GM19099 (cell line): ENCODE measurements around the gene SAMD14.

ENCODE experiments used
- POLR2A ChIP-seq: IDR thresholded peaks from 3 replicates; pipeline ENCODE4 v1.6.1; 2011; ENCODE audit warnings: low read depth; ENCODE audit not compliant: insufficient read length; ENCODE audit errors: extremely low read depth

SAMD14 gene

GRCh38 chr17:50169121-50169764, 39.3 kb upstream of the SAMD14 start:
- no peak for TF ChIP-seq POLR2A

DNA sequence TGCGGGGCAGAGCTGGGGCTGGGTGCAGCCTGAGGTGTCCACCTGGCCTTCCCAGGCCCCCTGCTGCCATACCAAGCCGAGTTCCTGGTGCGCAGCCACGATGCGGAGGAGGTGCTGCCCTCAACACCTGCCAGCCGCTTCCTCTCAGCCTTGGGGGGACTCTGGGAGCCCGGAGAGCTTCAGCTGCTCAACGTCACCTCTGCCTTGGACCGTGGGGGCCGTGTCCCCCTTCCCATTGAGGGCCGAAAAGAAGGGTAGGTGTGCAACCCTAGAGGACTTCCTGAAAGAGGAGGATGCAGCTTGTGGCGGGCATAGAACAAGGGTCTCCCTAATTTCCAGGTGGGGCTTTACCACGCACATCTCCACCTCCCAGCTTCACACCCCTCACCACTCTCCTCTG, 38.4 kb upstream of the SAMD14 start:
- no peak for TF ChIP-seq POLR2A

- no peak for TF ChIP-seq POLR2A
These were observed 37.4 kb upstream of the SAMD14 start for GRCh38 chr17:50167371-50167770.

DNA sequence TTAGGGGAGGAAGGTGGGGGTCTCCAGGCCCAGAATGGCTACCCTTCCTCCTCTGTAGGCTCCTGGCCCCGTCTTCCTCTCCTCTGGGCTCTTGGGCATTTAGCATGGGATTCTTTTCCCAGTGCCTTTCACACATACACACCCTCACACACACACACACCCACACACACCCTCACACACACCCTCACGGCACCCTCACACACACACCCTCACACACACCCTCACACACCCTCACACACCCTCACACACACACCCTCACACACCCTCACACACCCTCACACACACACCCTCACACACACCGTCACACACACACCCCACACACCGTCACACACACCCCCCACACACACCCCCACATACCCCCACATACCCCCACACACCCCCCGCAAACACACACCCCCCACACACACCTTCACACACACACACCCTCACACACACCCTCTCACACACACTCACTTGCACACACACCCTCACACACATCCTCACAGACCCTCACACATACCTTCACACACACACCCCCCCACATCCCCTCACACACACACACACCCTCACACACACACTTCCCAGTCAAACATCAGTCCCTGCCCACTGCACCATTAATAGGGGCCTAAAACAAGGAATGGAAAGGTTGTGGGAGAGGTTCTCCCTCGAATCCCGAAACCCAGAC, 36.7 kb upstream of the SAMD14 start:
- TF ChIP-seq POLR2A: no peak

DNA sequence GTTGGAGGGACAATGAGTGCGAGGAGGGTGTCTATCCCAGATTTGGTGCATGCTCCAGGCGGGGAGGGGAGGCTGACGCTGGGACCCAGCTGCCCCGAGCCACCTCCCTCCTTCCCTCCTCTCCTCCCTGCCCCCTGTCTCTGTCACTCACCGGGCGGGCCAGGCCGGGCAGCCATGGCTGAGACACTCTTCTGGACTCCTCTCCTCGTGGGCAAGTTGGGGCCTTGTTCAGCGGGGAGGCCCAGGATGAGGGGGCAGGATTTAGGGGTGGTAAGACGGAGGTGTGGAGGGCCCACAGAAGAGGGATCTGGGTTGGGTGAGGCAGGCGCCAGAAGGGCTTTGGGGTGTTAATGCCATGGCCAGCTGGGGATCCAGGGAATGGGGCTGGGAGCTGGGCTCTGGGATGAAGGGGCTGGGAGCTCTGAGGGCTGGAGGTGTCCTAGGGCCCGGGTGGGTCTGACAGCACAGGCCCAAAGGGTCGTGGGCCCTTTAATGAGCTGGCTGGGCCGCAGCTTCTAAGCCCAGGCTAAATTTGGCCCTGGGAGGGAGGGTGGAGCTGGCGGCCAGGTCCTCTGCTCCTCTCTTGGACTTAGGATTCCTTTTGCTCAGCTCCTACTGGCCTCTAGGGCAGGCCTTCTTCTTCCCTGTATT, 36.0 kb upstream of the SAMD14 start, which contains the start of gene SGCA:
Gene SGCA, plus strand, starts transcription at position 139 of the 651 bp plus-strand sequence. Its CDS starts 36 bp downstream, at position 175.
- no peak for TF ChIP-seq POLR2A

DNA sequence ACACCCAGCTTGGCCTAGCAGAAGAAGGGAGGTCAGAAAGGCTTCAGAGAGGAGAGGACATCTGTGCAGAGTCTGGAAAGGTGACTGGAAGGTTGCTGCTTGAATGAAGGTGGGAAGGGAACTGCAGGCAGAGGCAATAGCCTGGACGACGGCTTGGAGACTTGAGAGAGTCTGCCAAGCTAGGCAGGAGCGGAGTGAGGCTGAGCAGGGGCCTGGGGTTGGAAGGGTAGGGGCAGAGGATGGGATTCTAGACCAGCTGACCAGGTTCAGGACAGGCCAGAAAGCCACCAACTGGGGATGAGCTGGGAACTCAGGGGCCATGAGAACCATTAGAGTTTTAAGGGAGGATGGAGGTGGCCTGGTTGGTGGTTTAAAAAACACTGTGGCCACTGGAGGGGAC, 35.5 kb upstream of the SAMD14 start:
- TF ChIP-seq POLR2A: no peak

DNA sequence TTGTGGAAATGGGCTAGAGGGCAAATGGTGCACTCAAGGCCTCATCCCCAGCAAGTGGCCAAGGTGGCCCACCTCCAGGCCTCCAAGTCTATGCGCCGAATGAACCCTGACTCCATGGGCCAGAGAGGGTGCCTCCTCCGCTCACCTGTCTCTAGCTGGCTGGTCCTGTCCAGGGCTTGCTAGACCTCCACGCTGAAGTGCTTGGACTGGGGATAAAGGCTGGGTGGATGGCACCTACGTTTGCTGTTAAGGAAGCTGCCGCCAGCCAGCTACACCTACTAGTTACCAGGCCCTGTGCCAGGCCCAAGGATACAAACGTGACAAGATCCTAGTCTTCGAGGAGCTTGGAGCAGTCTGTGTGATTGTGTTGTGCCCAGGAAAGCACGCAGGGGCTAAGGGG, 35.1 kb upstream of the SAMD14 start:
- no peak for TF ChIP-seq POLR2A

GRCh38 chr17:50164697-50164988, 34.7 kb upstream of the SAMD14 start:
- TF ChIP-seq POLR2A: no peak

DNA sequence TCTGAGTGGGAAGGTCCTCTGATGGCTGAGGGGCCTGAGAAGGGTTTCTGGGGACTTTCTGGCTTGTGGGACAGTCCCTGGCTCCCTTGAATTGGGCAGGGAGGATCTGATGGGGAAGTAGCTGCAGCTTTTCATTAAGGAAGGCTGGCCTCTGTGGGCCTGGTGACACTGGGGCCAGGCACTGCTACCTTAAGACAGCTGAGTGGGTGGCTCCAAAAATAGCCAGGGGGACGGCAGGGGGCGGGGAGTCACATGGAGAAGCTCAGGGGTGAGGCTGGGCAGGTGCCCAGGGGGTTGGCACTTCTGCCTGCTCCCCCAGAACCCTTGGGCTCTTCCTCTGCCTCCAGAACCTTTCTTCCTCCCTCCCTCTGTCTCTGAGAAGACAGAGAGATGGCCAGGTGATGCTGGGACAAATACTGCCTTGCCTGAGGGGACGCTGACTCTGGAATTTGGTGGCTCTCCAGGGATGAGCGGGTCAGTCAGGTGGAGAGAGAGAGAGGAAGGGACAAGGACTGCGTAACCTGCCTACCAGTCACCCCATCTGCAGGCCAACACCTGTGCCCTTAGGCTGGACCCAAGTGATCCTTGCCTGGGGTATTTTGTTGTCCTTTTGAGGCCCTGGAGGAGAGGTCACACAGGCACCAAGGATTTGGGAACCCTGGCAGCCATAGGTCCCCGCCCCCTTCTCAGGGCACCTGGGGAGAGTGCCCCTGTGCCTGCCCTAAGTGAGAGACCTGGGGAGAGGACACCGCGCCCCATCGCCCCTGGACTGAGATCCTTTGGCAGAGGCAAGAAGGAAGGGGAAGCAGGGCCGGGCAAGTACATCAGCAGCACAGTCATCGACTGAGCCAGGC, 34.1 kb upstream of the SAMD14 start:
- TF ChIP-seq POLR2A: no peak

- no peak for TF ChIP-seq POLR2A
These were observed 32.7 kb upstream of the SAMD14 start for GRCh38 chr17:50162466-50163254.

DNA sequence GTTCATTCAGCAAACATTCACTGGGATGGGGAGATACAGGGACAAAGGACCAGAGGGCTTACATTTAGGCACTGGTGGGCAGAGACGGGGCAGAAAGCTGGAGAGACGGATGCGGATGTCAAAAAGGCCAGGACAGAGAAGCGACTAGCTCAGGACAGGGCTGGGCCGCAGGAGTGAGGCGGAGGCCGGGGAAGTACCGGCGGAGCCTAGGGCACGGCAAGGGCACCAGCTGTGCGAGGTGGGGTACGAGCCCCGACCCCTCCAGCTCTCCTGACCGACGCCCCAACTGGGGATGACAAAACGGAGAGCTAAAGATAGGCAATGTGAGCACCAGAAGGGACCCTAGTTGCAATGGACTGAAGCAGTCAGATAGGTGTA, 31.9 kb upstream of the SAMD14 start:
- no peak for TF ChIP-seq POLR2A

DNA sequence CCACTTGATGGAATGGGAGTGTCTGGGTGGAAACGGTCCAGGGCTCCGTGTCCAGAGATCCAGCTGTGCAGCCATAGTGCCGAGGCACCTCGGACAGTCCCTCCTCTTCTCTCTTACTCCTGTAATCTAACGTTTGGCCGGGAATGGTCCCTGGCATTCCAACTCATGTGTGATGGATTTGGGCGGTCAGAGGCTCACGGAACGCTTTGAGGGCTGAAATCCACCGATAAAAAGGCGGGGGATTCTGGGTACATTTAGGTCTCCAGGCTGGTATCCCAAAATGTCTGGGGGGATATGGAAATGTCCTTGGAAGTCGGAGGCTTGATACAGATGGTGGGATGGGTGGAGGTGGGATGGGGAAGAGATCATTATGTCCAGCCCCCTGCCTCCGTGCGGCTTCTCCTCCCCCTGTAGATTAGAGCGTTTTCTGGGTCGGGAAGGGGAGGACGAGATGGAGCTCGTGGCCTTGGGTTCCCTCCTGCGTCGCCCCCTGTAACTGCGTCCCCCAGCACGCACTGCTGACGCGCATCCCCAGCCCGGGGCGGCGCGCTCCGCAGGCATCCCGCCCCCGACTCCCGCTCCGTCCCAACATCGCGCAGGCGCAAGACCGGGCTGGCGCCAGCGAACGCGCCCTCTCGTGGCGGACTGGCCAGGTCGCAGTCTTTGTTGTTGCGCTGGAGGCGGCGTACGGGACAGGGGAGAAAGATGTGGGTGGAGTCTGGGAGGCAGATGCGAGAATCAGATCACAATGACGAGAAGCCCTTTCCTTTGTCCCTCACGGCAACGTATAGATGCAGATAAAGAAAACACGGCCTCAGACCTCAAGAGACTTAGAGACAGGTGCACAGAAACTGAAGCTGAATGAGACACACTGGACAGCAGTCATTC, 31.3 kb upstream of the SAMD14 start:
- peak; percentile 54 for TF ChIP-seq POLR2A

GRCh38 chr17:50157891-50158290, 27.9 kb upstream of the SAMD14 start:
- no peak for TF ChIP-seq POLR2A
